SJCRH30 (cell line): Measurements from ENCODE around the gene NUAK2. TPM values are rescaled to one million over a fixed set of nuclear protein-coding genes. Genes with fewer than 3 reads are reported as not detected.
"Not testable (repeated sequence)": the region's sequence is repeated elsewhere in the genome, so short reads cannot be mapped to it uniquely, and the experiment has no call there.

Source experiments
- DNase-seq, 2 experiments: peaks; one replicate each; pipeline ENCODE4 v3.0.0-alpha.2; 2015 to 2020
- H3K27ac ChIP-seq: fragments of 250-450 bp; sonication (Bioruptor Pico); 2 replicates; pipeline ENCODE4 v1.5.1; 2020; ENCODE audit warnings: mild to moderate bottlenecking, moderate library complexity
- H3K27me3 ChIP-seq: fragments of 250-450 bp; sonication (Bioruptor Pico); 2 replicates; pipeline ENCODE4 v1.5.1; 2020; ENCODE audit warnings: mild to moderate bottlenecking, moderate library complexity
- H3K36me3 ChIP-seq: fragments of 250-450 bp; sonication (Bioruptor Pico); 2 replicates; pipeline ENCODE4 v1.5.1; 2020; ENCODE audit warnings: mild to moderate bottlenecking, moderate library complexity
- H3K4me1 ChIP-seq: fragments of 250-450 bp; sonication (Bioruptor Pico); 2 replicates; pipeline ENCODE4 v1.5.1; 2020; ENCODE audit warnings: mild to moderate bottlenecking, moderate library complexity
- H3K4me3 ChIP-seq: fragments of 250-450 bp; sonication (Bioruptor Pico); 2 replicates; pipeline ENCODE4 v1.5.1; 2020; ENCODE audit warnings: mild to moderate bottlenecking, moderate library complexity
- H3K9me3 ChIP-seq: fragments of 250-450 bp; sonication (Bioruptor Pico); replicated peaks from 2 replicates; pipeline ENCODE4 v1.5.1; 2020; ENCODE audit warnings: mild to moderate bottlenecking, moderate library complexity
- total RNA-seq: library from RNA; depleted of rRNA; stranded (reverse); fragments of >200 nt; shearing (Covaris generic); gene quantifications from 2 replicates; pipeline ENCODE4 v1.2.3, GENCODE V29; 2014

NUAK2 gene
- total RNA-seq, 1 experiment from 2014 or later: 2.2 TPM

GRCh38 chr1:205301842-205302588 is 19.5 kb downstream of the NUAK2 start:
- no peaks in the 10 kb centered on the region for H3K9me3 ChIP-seq
- no peaks in the 10 kb centered on the region for H3K27me3 ChIP-seq
- DNase-seq: no peak
- no peak overlapping the region for H3K4me3 ChIP-seq
- H3K4me1 ChIP-seq: peaks cover 44% of the 10 kb centered on the region
- peaks cover 10% of the 10 kb centered on the region for H3K36me3 ChIP-seq
- H3K27ac ChIP-seq: peak overlapping the region; percentile 66

GRCh38 chr1:205301205-205301821 is 20.2 kb downstream of the NUAK2 start:
- peaks cover 46% of the 10 kb centered on the region for H3K4me1 ChIP-seq
- peak; percentile 86 to 92 for DNase-seq
- H3K4me3 ChIP-seq: peak overlapping the region; percentile 7
- peaks cover 10% of the 10 kb centered on the region for H3K36me3 ChIP-seq
- peak overlapping the region; percentile 66 for H3K27ac ChIP-seq
- no peaks in the 10 kb centered on the region for H3K27me3 ChIP-seq
- H3K9me3 ChIP-seq: no peaks in the 10 kb centered on the region

- H3K9me3 ChIP-seq: no peaks in the 10 kb centered on the region
- no peak overlapping the region for H3K4me3 ChIP-seq
- no peak overlapping the region; the same call in 1 of the 2 replicates for H3K27ac ChIP-seq
- H3K4me1 ChIP-seq: peaks cover 48% of the 10 kb centered on the region
- H3K36me3 ChIP-seq: peaks cover 10% of the 10 kb centered on the region
- H3K27me3 ChIP-seq: no peaks in the 10 kb centered on the region
- no peak for DNase-seq
Observed at GRCh38 chr1:205300149-205300548, 21.4 kb downstream of the NUAK2 start.

DNA sequence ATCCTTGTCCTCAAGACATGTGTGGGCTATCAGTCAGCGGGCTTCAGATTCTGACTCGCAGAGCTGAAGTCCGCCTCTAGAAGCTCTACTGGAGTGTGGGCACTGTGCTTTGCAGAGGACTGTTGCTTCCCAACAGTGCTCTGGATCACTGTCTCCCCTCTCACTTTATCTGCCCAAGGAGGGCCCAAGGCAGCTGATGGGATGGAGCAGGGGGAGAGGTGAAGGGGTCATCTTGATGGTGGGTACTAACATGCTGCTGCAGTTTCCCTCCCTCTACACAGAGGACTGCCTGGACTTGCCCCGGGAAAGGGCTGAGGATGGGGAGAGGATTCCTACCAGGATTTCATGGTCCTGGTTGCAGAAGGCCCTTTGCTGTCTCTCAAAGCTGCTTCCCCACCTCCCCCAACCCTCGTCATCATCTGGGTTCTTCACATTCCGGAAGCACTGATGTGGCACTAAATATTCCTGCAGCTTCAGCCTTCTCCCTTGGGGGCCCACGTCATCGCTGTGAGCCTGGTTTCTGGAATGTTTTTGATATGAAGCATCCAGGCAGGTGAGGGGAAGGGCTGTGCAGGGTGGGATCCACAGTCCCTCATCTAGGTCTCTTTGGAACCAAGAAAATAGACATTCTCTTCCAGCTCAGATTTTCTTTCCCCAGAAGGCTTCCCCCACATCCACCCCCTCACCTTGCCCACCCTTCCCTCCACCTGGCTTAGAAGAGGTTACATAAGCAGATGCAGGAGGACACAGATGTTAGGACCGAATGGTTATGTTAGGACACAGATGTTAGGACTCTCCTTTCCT is 23.2 kb downstream of the NUAK2 start:
- H3K4me3 ChIP-seq: no peak overlapping the region
- H3K27ac ChIP-seq: peak overlapping the region; percentile 65
- no peaks in the 10 kb centered on the region for H3K27me3 ChIP-seq
- H3K4me1 ChIP-seq: peaks cover 65% of the 10 kb centered on the region
- H3K9me3 ChIP-seq: no peaks in the 10 kb centered on the region
- peaks cover under 1% of the 10 kb centered on the region; the same call in 1 of the 2 replicates for H3K36me3 ChIP-seq
- peak; percentile 89 to 93 for DNase-seq

- Histone ChIP-seq H3K27ac (peak overlapping the region; percentile 65), H3K4me1 (peaks cover 68% of the 10 kb centered on the region)
- not testable (repeated sequence) for H3K36me3 ChIP-seq, DNase-seq, H3K4me3 ChIP-seq, H3K9me3 ChIP-seq, H3K27me3 ChIP-seq
Observed at GRCh38 chr1:205297546-205298177, 23.9 kb downstream of the NUAK2 start.

- Histone ChIP-seq H3K27ac (no peak overlapping the region), H3K4me1 (peaks cover 57% of the 10 kb centered on the region), H3K36me3 (no peaks in the 10 kb centered on the region), H3K9me3 (no peaks in the 10 kb centered on the region), H3K27me3 (no peaks in the 10 kb centered on the region), H3K4me3 (no peak overlapping the region)
- DNase-seq: no peak
Observed at GRCh38 chr1:205296154-205296553, 25.4 kb downstream of the NUAK2 start.

DNA sequence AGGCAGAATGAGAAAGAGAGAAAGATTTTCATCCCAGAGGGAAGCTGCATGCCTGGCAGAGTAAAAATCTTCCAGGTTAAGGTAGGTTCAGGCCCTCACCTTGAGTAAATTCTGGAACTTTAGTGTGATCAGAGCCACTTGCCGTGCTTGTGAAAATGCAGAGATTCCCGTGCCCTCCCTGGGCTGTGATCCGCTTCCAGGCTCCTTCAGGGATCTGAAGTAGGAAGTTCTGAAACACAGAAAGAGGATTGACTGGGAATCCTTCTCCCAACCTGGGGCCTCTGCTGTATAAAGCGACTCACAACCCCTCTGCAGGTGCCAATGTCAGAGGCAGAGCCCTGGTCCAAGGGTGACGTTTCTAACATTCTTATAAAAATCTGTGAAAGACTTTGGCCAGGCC is 26.6 kb downstream of the NUAK2 start:
- Histone ChIP-seq H3K4me3 (no peak overlapping the region), H3K27me3 (no peaks in the 10 kb centered on the region), H3K36me3 (no peaks in the 10 kb centered on the region), H3K4me1 (peaks cover 47% of the 10 kb centered on the region), H3K9me3 (no peaks in the 10 kb centered on the region), H3K27ac (peak overlapping the region; percentile 59)
- no peak for DNase-seq

DNA sequence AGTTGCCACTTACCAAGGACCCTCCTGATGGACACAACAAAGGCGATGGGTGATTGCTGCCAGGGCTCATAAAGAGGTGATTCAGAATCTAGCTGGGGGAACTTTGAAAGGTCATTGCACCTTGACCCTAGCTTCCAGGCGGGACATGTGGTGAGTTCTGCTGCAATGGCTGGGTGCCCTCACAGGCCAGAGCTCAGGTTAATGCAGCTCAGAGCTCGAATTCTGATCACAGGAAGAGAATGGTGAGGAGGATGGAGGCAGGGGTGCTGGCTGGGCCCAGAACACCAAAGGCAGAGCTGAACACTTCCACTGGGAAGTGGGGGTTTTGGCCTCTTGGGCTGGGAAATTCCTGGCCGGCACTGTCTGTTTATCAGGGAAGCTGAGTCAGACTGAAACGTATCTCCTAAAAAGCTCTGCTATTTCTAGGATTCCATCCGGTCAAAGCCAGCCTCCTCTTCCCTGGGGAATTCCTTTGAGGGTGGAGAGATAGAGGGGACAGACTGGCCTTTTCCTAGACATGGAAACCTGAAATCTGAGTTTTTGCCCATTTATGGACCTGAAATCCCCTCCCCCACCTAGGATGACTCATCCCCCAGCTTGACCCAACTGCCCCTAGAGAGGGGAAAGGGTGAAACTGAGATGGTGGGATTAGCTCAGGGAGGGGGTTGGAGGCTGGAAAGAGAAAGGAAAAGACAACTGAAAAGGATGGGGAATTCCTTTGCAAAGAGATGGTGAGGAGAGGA is 27.2 kb downstream of the NUAK2 start:
- Histone ChIP-seq H3K27me3 (no peaks in the 10 kb centered on the region), H3K27ac (peak overlapping the region; percentile 59), H3K4me3 (no peak overlapping the region), H3K36me3 (no peaks in the 10 kb centered on the region), H3K4me1 (peaks cover 45% of the 10 kb centered on the region), H3K9me3 (no peaks in the 10 kb centered on the region)
- DNase-seq: peak; percentile 89 to 92

- Histone ChIP-seq H3K27me3 (no peaks in the 10 kb centered on the region), H3K36me3 (no peaks in the 10 kb centered on the region), H3K27ac (peak overlapping the region; percentile 59), H3K4me3 (no peak overlapping the region), H3K4me1 (peaks cover 44% of the 10 kb centered on the region), H3K9me3 (no peaks in the 10 kb centered on the region)
- no peak for DNase-seq
Observed at GRCh38 chr1:205293350-205294074, 28.0 kb downstream of the NUAK2 start.

DNA sequence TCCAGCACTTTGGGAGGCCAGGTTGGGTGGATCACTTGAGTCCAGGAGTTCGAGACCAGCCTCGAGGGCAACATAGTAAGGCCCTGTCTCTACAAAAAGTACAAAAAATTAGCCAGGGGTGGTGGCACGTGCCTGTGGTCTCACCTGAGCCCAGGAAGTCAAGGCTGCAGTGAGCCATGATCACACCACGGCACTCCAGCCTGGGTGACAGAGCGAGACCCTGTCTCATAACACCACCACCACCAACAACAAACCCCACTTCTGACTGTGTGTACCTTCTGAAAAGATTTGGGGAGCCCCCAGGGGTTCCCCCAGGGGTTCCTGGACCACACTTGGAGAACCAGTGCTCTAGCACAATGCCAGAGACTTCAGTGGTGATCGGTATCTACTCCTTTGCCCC is 29.9 kb downstream of the NUAK2 start:
- H3K36me3 ChIP-seq: no peaks in the 10 kb centered on the region
- no peak for DNase-seq
- H3K4me1 ChIP-seq: peaks cover 47% of the 10 kb centered on the region
- H3K27ac ChIP-seq: no peak overlapping the region
- H3K4me3 ChIP-seq: no peak overlapping the region
- no peaks in the 10 kb centered on the region for H3K27me3 ChIP-seq
- H3K9me3 ChIP-seq: no peaks in the 10 kb centered on the region

- Histone ChIP-seq H3K36me3 (no peaks in the 10 kb centered on the region), H3K27ac (peak overlapping the region; percentile 8; the same call in 1 of the 2 replicates), H3K4me3 (no peak overlapping the region), H3K27me3 (no peaks in the 10 kb centered on the region), H3K4me1 (peaks cover 55% of the 10 kb centered on the region), H3K9me3 (no peaks in the 10 kb centered on the region)
- DNase-seq: peak; percentile 73 to 83
Observed at GRCh38 chr1:205287767-205288559, 33.6 kb downstream of the NUAK2 start.

GRCh38 chr1:205287076-205287475 is 34.5 kb downstream of the NUAK2 start:
- no peak for DNase-seq
- no peaks in the 10 kb centered on the region for H3K9me3 ChIP-seq
- no peaks in the 10 kb centered on the region for H3K36me3 ChIP-seq
- no peaks in the 10 kb centered on the region for H3K27me3 ChIP-seq
- H3K4me1 ChIP-seq: peaks cover 55% of the 10 kb centered on the region
- no peak overlapping the region for H3K27ac ChIP-seq
- H3K4me3 ChIP-seq: no peak overlapping the region
